H9 (cell line): Measurements from ENCODE around the gene WIZ. TPM values are rescaled to one million over a fixed set of nuclear protein-coding genes. Genes with fewer than 3 reads are reported as not detected.

Experiments used
- DNase-seq: peaks from one replicate; pipeline ENCODE4 v3.0.0-alpha.2; 2017
- H2AFZ ChIP-seq: one replicate; pipeline ENCODE4 v1.6.1; 2013; ENCODE audit warnings: mild to moderate bottlenecking, low read length, control low read depth, moderate library complexity
- H2AK5ac ChIP-seq: 2 replicates; pipeline ENCODE4 v1.6.1; 2013; ENCODE audit warnings: low read length, control low read depth, mixed read lengths; ENCODE audit not compliant: insufficient read length
- H2BK120ac ChIP-seq: one replicate; pipeline ENCODE4 v1.6.1; 2013; ENCODE audit warnings: low read depth, mild to moderate bottlenecking, low read length, control low read depth, inconsistent platforms; ENCODE audit not compliant: poor library complexity, severe bottlenecking
- H2BK12ac ChIP-seq: 2 replicates; pipeline ENCODE4 v1.6.1; 2013; ENCODE audit warnings: low read length, control low read depth, mixed read lengths, low read depth; ENCODE audit not compliant: insufficient read length
- H2BK15ac ChIP-seq: 2 replicates; pipeline ENCODE4 v1.6.1; 2013; ENCODE audit warnings: low read depth, low read length, control low read depth
- H2BK20ac ChIP-seq: one replicate; pipeline ENCODE4 v1.6.1; 2013; ENCODE audit warnings: low read depth, mild to moderate bottlenecking, low read length, control low read depth, inconsistent platforms; ENCODE audit not compliant: poor library complexity, severe bottlenecking
- H2BK5ac ChIP-seq: 2 replicates; pipeline ENCODE4 v1.6.1; 2013; ENCODE audit warnings: low read length, control low read depth, mixed read lengths; ENCODE audit not compliant: insufficient read length
- H3K14ac ChIP-seq: 2 replicates; pipeline ENCODE4 v1.6.1; 2013; ENCODE audit warnings: low read length, control low read depth; ENCODE audit not compliant: insufficient read depth
- H3K18ac ChIP-seq: 2 replicates; pipeline ENCODE4 v1.6.1; 2013; ENCODE audit warnings: low read depth, mild to moderate bottlenecking, mixed read lengths, low read length, control low read depth; ENCODE audit not compliant: insufficient read length
- H3K23ac ChIP-seq: 2 replicates; pipeline ENCODE4 v1.6.1; 2013; ENCODE audit warnings: low read length, control low read depth, mixed read lengths, low read depth; ENCODE audit not compliant: insufficient read length
- H3K23me2 ChIP-seq: 2 replicates; pipeline ENCODE4 v1.6.1; 2013; ENCODE audit warnings: low read depth, mild to moderate bottlenecking, mixed read lengths, low read length, control low read depth; ENCODE audit not compliant: insufficient read length, poor library complexity, severe bottlenecking
- H3K27ac ChIP-seq: 2 replicates; pipeline ENCODE4 v1.5.1; 2013; ENCODE audit warnings: low read length, control low read depth, mixed read lengths, low read depth; ENCODE audit not compliant: insufficient read length
- H3K27me3 ChIP-seq: 2 replicates; pipeline ENCODE4 v1.6.1; 2013; ENCODE audit warnings: low read length, control low read depth, inconsistent platforms; ENCODE audit not compliant: insufficient read depth
- H3K4ac ChIP-seq: 2 replicates; pipeline ENCODE4 v1.6.1; 2013; ENCODE audit warnings: low read depth, mild to moderate bottlenecking, control low read depth, inconsistent platforms, low read length, moderate library complexity
- H3K4me1 ChIP-seq: 2 replicates; pipeline ENCODE4 v1.6.1; 2013; ENCODE audit warnings: low read length, control low read depth, inconsistent platforms; ENCODE audit not compliant: insufficient read depth
- H3K4me2 ChIP-seq: 2 replicates; pipeline ENCODE4 v1.6.1; 2013; ENCODE audit warnings: low read length, control low read depth, mixed read lengths; ENCODE audit not compliant: insufficient read length, insufficient read depth
- H3K56ac ChIP-seq: 2 replicates; pipeline ENCODE4 v1.6.1; 2013; ENCODE audit warnings: low read depth, mild to moderate bottlenecking, mixed read lengths, low read length, control low read depth; ENCODE audit not compliant: insufficient read length
- H3K79me1 ChIP-seq: 2 replicates; pipeline ENCODE4 v1.6.1; 2013; ENCODE audit warnings: low read depth, mild to moderate bottlenecking, moderate library complexity, low read length, control low read depth, inconsistent platforms; ENCODE audit not compliant: insufficient read depth, poor library complexity, severe bottlenecking
- H3K79me2 ChIP-seq: 2 replicates; pipeline ENCODE4 v1.6.1; 2013; ENCODE audit warnings: low read length, control low read depth, inconsistent platforms; ENCODE audit not compliant: insufficient read depth
- H3K9ac ChIP-seq: 2 replicates; pipeline ENCODE4 v1.6.1; 2013; ENCODE audit warnings: low read length, control low read depth, mixed read lengths; ENCODE audit not compliant: insufficient read length; ENCODE audit errors: extremely low read depth
- H3K9me3 ChIP-seq: one replicate; pipeline ENCODE4 v1.6.1; 2013; ENCODE audit warnings: low read depth, low read length, inconsistent platforms; ENCODE audit not compliant: control insufficient read depth
- H3T11ph ChIP-seq: one replicate; pipeline ENCODE4 v1.6.1; 2013; ENCODE audit warnings: mild to moderate bottlenecking, low read length, control low read depth, inconsistent platforms
- H4K20me1 ChIP-seq: one replicate; pipeline ENCODE4 v1.6.1; 2013; ENCODE audit not compliant: control insufficient read depth, insufficient read length, insufficient read depth
- H4K5ac ChIP-seq: 2 replicates; pipeline ENCODE4 v1.6.1; 2013; ENCODE audit warnings: low read depth, mild to moderate bottlenecking, mixed read lengths, low read length, control low read depth; ENCODE audit not compliant: insufficient read length
- H4K8ac ChIP-seq: replicated peaks from 2 replicates; pipeline ENCODE4 v1.6.1; 2013; ENCODE audit warnings: low read length, control low read depth, mixed read lengths, low read depth; ENCODE audit not compliant: insufficient read length
- H4K91ac ChIP-seq: 2 replicates; pipeline ENCODE4 v1.6.1; 2013; ENCODE audit warnings: low read depth, mild to moderate bottlenecking, moderate library complexity, mixed read lengths, low read length, control low read depth; ENCODE audit not compliant: insufficient read length
- H3K27ac Mint-ChIP-seq, 3 experiments: 2 replicates in 2 of 3; 3 replicates in 1 of 3; pipeline ENCODE4 v1.8.0; 2020 to 2021; ENCODE audit warnings: mixed read lengths in 3 of 3, mild to moderate bottlenecking in 1 of 3, moderate library complexity in 1 of 3
- H3K27me3 Mint-ChIP-seq: 2 replicates; pipeline ENCODE4 v1.8.0; 2021; ENCODE audit warnings: low read depth, mild to moderate bottlenecking, moderate library complexity, mixed read lengths
- H3K36me3 Mint-ChIP-seq, 3 experiments: 2 replicates in 2 of 3; 3 replicates in 1 of 3; pipeline ENCODE4 v1.8.0; 2020 to 2021; ENCODE audit warnings: low read depth in 3 of 3, mixed read lengths in 3 of 3; ENCODE audit not compliant: insufficient read depth in 1 of 3
- H3K4me1 Mint-ChIP-seq, 2 experiments: 2 replicates each; pipeline ENCODE4 v1.8.0; 2020; ENCODE audit warnings: mixed read lengths in 2 of 2
- H3K4me3 Mint-ChIP-seq, 2 experiments: 2 replicates in 1 of 2; 3 replicates in 1 of 2; pipeline ENCODE4 v1.8.0; 2020 to 2021; ENCODE audit warnings: mild to moderate bottlenecking in 2 of 2, mixed read lengths in 2 of 2, moderate library complexity in 1 of 2
- H3K9me3 Mint-ChIP-seq, 2 experiments: 2 replicates in 1 of 2; 3 replicates in 1 of 2; pipeline ENCODE4 v1.8.0; 2020; ENCODE audit warnings: mild to moderate bottlenecking in 2 of 2, mixed read lengths in 2 of 2, moderate library complexity in 1 of 2
- whole genome bisulfite sequencing: extraction: QIAGEN DNeasy Blood & Tissue Kit; methylation state at CpG from one replicate; pipeline ENCODE4 v1.1.7; 2013; ENCODE audit warnings: missing lambda C conversion rate, low lambda C conversion rate, mixed read lengths; ENCODE audit not compliant: insufficient read length; ENCODE audit errors: extremely low coverage; 5-methylcytosine and 5-hydroxymethylcytosine counted together
- total RNA-seq: library from RNA; stranded (reverse); gene quantifications from 2 replicates; pipeline ENCODE4 v1.2.1, GENCODE V29; 2021
- TF ChIP-seq, protein P1 (sequence below): fragments of 200-600 bp; sonication (generic); conservative IDR thresholded peaks from 3 replicates; pipeline ENCODE4 v1.8.0; 2021; ENCODE audit warnings: antibody characterized with exemption, mild to moderate bottlenecking

Gene WIZ
- total RNA-seq, 1 experiment from 2014 or later = 33.3 TPM

DNA sequence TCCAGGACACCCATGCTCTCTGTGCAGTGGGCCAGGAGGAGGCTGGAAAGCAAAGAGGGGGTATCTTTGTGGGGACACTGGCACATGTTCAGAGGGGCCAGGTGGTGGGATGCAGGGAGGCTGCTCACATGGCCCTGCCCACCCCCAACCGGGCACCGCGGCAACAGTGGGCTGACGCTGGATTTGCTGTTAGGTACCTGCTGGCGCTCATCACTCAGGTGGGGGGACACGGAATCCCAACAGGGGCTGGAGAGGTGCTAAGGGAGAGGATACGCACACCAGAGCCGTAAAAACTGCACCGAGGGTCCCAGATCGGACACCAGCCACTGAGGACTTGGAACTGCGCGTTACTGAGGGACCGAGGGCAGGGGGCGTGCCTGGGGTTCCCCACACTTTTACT is 50.1 kb downstream of the WIZ start:
- Histone ChIP-seq H4K8ac (no peak overlapping the region), H3K4me1 (no peaks in the 10 kb centered on the region), H2BK20ac (no peak overlapping the region), H3K56ac (no peak overlapping the region), H3K4ac (no peak overlapping the region), H3K23me2 (no peaks in the 10 kb centered on the region), H3K79me1 (peaks cover 4% of the 10 kb centered on the region), H2BK5ac (no peak overlapping the region), H4K20me1 (peaks cover 2% of the 10 kb centered on the region), H3K27me3 (no peaks in the 10 kb centered on the region), H2AFZ (no peak overlapping the region), H3K27ac (no peak overlapping the region), H3K9ac (no peak overlapping the region), H3K79me2 (peaks cover 19% of the 10 kb centered on the region), H2BK120ac (no peak overlapping the region), H3T11ph (no peak overlapping the region), H3K4me2 (no peak overlapping the region), H2AK5ac (no peak overlapping the region), H3K9me3 (no peaks in the 10 kb centered on the region), H2BK12ac (no peak overlapping the region), H4K5ac (no peak overlapping the region), H4K91ac (no peak overlapping the region), H3K23ac (no peak overlapping the region), H3K14ac (no peak overlapping the region), H2BK15ac (no peak overlapping the region), H3K18ac (no peak overlapping the region)
- no peaks in the 10 kb centered on the region for H3K4me1 Mint-ChIP-seq
- no peaks in the 10 kb centered on the region for H3K27me3 Mint-ChIP-seq
- H3K4me3 Mint-ChIP-seq = no peak overlapping the region
- no peaks in the 10 kb centered on the region; a peak in 1 of 5 replicates for H3K9me3 Mint-ChIP-seq
- no CpG with 5 or more reads among the region's 14 CpGs for WGBS
- H3K27ac Mint-ChIP-seq = no peak overlapping the region; a peak in 1 of 7 replicates
- DNase-seq = no peak
- H3K36me3 Mint-ChIP-seq = peaks cover 45 to 74% (median 63%) of the 10 kb centered on the region in 3 experiments
- TF ChIP-seq, protein P1, sequence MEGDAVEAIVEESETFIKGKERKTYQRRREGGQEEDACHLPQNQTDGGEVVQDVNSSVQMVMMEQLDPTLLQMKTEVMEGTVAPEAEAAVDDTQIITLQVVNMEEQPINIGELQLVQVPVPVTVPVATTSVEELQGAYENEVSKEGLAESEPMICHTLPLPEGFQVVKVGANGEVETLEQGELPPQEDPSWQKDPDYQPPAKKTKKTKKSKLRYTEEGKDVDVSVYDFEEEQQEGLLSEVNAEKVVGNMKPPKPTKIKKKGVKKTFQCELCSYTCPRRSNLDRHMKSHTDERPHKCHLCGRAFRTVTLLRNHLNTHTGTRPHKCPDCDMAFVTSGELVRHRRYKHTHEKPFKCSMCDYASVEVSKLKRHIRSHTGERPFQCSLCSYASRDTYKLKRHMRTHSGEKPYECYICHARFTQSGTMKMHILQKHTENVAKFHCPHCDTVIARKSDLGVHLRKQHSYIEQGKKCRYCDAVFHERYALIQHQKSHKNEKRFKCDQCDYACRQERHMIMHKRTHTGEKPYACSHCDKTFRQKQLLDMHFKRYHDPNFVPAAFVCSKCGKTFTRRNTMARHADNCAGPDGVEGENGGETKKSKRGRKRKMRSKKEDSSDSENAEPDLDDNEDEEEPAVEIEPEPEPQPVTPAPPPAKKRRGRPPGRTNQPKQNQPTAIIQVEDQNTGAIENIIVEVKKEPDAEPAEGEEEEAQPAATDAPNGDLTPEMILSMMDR = no peak
